ENCODE data around the gene GMEB1.

GRCh38 chr1:28644494-28644893, 24.1 kb upstream of the GMEB1 start:
- TF ChIP-seq CTCF (IDR thresholded peaks at IDR 0.05) (no peak), POLR2A (IDR thresholded peaks at IDR 0.05) (no peak)
